Measurements from ENCODE around the gene MTMR3. TPM values are rescaled to one million over a fixed set of nuclear protein-coding genes. Genes with fewer than 3 reads are reported as not detected.

Gene MTMR3
- total RNA-seq, 1 experiment from 2014 or later, result 11.8 TPM

DNA sequence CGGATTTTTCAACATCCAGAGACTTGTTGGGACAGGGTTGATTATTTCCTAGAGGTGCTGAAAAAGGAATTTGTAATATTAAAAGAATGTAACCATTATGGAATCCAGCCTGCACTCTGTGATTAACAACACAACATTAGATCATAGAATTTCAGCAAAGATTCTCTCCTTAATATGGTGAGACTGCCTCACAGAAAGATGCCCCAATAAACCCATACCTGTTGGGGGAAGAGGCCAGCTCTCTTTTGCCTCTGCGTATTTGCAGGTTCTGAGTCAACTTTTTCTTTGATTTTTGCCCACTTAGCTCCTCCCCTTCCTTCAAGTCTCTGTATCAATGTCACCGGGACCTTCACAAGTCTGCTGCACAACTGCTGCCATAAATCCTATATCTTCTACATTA is 12.4 kb upstream of the MTMR3 start:
- no peak for DNase-seq (ENCODE audit: low read depth)

DNA sequence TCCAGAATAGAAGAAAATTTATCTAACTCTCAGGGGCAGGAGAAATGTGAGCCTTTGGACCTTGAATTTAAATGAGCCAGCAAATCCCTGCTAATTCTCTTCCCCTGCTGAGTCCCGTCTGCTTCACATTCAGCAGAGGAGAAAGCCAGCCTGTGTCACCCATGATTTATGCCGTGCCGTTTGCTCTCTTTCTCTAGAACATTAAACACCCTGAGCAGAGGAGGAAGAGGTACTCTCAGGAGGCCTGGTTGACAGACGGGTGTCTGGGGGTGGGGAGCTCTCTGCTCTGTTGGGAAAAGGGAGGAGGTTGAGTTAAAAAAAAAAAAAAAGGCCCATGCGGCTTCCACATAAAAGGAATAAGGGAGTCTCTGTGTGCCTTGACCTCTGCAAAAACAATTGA is 11.3 kb upstream of the MTMR3 start:
- no peak for DNase-seq (ENCODE audit: low read depth)

DNA sequence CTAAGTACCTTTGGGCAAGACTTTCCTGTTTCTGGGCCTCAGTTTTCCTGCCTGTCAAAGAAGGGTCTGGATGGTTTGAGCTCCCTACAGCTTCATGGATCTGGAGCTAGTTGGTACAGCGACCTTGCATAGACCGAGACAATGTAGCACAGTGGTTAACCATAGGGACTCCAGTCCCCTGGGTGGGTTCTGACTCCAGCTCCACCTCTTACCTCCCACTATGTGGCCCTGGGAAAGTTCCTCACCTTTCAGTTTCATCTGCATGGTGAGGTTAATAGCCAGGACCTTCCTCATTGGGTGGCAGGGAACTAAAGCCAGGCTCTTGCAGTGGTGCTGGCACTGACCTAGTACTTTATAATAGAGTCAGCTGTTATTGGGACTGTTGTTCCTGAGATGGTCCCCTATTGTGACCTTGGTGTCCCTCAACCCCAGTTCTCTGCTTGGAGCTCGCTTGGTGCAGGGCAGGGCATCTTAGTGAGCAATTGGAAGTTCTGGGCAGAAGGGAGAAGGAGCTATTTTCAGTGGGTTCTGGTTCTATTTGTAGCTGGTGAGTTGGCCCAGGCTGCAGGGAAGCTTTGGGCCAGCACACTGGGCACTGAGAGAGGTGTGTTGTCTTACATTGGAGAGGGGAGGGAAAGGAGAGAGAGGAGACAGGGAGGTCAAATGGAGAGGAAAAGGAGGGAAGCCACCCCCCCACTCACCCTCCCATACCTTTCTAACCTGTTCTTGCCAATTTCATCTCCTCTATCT is 10.7 kb upstream of the MTMR3 start:
- DNase-seq (ENCODE audit: low read depth), result no peak

DNA sequence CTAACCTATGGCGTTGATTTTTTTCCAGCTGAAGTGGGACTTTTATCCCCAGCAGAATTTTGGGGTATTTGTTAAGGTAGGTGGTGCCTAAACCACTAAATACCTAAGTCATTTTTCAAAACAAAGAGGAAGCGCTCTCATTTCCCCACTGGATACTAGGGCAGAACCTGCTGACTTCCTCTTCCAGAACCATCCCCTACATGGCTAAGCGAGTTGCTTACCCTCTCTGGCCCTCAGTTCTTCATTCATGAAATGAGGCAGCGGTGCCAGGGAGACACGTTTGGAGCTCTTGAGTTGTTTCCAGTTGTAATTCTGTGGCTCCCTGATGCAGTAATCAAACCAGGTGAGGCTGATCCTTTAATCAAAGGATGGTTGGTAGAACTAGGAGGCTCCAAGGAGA is 10.0 kb upstream of the MTMR3 start:
- no peak for DNase-seq (ENCODE audit: low read depth)

DNA sequence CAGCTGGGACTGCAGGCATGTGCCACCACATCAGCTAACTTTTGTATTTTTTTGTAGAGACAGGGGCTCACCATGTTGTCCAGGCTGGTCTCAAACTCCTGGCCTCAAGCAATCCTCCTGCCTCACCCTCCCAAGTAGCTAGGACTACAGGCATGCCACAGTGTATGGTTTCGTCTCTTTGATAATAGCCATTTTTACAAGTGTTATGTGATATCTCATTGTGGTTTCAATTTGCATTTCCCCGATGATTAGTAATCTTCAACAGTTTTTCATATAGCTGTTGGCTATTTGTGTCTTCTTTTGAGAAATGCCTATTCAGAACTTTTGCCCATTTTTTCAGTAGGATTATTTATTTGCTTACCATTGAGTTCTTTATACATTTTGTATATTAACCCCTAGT is 9.0 kb upstream of the MTMR3 start:
- DNase-seq (ENCODE audit: low read depth), result no peak

DNA sequence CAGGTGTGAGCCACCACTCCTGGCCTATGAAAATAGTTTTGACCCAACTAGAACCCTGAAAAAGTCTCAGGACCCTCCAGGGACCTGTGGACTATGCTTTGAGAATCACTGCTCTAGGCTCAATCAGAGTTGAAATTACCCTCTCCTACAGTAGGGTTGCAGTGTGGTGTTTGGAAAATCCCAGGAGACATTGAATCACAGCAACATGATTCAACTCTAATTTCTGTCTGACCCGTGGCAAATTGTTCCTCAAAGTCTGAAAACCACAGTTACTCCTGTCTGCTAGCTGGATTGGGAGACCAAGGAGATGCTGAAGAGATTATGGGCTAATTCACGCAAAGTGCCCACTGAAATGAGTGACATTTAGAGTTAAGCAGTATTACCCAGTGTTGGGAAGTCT is 5.4 kb upstream of the MTMR3 start:
- DNase-seq (ENCODE audit: low read depth), result peak; percentile 53

DNA sequence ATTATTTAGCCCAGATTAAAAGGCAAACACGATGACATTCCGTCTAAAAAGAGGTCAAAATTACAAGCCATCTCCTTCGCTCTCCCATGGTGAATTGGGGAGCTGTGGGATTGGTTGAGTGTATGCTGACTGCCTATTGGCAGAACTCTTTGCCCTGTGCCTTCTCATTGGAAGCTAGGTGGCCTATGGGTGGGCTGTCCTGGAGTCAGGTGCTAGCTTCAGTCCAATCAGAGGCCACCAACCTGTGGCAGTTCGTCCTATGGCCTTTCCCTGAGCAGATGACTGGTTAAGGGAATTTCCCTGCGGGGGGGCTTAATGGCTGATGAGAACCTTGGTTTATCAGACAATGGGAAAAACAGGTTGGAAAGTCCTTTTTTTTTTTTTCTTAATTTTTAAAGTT is 3.2 kb upstream of the MTMR3 start:
- peak; percentile 13 for DNase-seq (ENCODE audit: low read depth)

DNA sequence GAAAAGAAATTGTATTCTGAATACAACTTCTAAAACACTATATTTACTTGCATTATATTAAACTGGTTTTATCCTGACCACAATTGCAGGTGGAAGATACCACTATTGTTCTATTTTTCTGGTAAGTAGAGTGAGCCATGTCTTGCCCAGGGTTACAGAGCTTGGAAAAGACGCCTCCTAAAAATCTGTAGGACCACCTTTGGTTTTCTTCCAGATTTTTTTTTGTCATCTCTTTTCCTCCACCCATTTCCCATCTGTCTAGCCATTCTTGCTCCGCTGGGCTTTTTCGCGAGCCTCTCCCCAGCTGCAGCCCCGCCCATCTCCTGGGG is 294 bp upstream of the MTMR3 start:
- no peak for DNase-seq (ENCODE audit: low read depth)

DNA sequence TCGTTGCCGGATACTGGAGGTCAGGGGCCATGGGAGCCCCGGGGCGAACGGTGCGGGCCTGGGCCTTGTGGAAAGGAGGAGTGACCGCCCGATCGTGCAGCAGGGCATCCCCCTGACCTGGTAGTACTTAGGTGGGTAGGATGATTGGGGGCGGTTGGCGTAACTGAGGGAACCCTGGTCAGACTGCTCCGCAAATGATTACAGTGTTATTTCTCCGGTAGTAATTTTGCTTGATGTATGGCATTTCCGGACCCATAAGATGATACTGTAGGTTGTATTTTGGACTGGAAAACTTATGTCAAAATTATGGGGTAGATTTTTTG is 762 bp downstream of the MTMR3 start:
- DNase-seq (ENCODE audit: low read depth), result no peak

DNA sequence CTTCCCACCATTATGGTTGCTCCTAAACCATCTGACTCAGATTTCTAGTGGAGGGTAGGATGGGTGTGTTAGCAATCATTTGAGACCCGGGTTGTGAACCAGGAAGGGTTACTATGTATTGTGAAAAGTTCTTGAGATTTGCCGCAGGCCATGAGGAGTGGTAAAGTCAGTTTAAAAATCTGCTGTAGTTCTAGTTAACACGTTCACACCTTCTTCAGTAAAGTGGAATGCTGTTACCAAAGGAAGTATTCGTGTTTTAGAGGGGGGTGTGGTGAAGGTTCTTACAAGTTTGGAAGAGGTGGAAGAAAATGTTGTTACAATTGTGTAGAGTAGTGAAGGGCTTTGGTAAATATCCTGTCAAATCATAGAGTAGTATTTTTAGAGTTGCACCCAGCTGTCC is 2.6 kb downstream of the MTMR3 start:
- no peak for DNase-seq (ENCODE audit: low read depth)

DNA sequence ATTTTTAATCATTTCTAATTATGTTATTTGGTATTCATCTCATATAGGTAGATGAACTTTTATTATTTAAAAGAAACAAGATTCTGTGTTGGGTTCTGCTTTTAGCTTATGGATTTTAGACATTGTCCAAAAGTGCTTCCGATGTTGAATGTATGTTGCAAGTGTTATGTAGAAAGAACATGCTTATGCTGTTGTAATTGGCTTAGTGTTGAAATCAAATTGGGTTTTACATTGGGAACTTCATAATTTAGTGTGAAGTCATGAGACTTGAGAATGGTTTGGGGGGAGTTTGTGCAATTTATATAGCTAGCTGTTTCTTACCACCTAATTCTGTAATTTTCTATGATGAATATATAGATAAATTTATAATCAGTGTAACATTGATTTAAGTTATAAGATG is 3.6 kb downstream of the MTMR3 start:
- no peak for DNase-seq (ENCODE audit: low read depth)

DNA sequence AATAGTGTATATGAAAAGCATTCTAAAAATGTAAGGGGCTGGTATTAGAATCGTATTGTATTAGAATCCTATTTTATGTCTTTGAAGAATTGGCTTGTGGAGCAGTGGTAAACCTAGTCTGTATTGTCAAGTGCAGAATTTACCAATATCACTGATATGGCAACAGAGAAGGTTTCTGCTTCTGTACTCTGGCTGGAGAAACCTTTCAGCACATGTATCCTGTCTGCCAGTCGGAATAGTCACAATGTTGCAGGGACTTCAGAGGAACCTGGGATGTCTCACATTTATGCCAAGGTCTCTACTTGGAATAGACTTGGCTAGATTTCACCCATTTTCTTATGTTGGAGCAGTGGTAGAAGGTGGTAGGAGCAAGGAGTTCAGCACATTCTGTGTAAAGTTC is 4.4 kb downstream of the MTMR3 start:
- no peak for DNase-seq (ENCODE audit: low read depth)

DNA sequence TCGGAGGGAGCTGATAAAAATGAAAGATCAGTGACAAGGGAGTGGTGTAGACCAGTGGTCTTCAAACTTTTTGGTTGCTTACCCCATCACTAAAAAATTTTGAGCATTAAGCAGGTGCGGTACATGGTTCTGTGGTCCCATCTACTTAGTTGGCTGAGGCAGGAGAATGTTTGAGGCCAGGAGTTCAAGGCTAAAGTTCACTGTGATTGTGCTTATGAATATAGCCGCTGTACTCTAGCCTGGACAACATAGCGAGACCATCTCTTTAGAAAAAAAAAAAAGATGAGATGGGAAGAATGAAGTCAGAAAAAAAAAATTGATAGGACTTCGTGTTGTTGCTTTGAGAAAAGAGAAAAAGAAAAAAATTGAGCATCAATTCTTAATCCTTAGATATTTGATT is 7.8 kb downstream of the MTMR3 start:
- DNase-seq (ENCODE audit: low read depth), result no peak

DNA sequence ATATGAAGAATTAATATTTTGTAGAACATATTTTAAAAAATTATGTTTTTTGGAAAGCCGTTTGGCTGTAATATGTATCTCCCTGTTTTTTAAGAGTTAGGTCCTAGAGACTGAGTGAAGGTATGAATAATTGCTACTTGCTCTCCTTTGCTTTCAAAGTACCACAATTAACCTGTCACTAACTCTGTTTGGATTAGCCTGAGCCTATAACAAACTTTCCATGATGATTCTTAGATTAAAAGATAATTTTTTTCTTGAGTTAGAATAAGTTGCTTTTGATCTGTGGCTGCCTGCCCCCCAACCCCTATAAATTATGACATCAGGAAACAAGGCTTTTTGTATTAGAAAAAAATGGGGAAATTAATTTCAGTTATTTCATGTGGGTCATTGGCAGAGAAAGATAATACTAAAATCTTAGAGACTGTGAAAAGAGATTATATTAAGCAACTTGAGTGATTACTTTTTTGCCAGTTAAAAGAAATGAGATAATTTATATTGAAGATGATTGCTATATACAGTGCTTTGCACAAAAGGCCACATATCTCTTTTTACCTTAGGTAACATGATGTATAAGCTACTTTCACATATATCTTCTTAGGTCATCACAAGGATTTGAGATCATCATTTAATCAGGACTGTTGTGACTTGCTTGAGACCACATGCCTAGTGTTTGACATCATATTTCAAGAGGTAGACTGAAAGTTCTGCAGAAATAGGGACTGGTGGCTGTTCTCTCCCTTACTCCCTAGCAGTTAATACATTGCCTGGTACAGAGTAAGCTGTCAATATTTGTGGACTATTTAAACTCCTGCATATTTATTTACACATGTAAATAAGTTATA is 9.6 kb downstream of the MTMR3 start:
- DNase-seq (ENCODE audit: low read depth), result no peak

DNA sequence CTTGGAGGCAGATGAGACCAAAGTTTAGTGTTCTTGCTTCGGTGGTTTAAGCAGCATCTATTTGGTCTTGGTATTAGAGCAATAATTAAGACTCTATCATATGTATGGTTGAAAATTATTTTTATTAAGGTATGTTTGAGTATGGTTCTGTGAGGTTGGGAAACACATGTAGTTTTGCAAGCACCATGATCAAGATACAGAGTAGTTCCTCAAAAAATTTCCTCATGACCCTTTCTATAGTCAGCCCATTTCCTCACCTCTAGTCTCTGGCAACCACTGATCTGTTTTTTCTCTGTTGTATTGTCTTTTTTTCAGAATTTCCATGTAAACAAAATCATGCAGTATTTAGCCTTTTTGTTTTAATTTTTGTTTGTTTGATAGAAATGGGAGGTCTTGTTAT is 18.4 kb downstream of the MTMR3 start:
- no peak for DNase-seq (ENCODE audit: low read depth)

DNA sequence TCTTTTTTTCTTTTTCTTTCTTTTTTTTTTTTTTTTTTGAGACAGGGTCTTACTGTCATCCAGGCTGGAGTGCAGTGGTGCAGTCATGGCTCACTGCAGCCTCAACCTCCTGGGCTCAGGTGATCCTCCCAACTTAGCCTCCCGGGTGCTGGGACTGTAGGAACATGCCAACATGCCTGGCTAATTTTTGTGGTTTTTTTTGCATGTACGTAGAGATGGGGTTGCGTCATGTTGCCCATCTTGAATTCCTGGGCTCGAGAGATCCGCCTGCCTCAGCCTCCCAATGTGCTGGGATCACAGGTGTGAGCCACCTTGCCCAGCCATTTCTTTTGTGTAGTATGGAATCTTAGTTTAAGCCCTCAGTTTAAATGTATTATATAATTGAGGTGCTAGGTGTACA is 20.4 kb downstream of the MTMR3 start:
- DNase-seq (ENCODE audit: low read depth), result no peak

DNA sequence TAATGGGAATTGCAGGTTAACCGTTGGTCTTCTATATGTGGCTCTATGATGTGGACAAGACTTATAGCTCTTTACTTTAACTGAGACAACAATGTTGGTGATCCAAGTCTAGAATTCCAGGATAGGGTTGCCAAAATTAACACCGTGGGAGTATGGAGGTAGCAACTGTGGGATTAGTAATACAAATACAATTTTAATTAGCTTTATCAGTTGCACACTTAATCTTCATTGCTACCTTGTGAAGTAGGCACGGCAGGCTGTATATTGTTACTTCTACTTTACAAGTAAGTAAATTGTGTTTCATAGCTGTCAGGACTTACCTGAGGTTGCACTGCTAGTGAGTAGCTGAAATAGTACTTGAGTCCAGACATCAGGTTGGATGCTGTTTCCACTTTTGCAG is 21.0 kb downstream of the MTMR3 start:
- DNase-seq (ENCODE audit: low read depth), result no peak

DNA sequence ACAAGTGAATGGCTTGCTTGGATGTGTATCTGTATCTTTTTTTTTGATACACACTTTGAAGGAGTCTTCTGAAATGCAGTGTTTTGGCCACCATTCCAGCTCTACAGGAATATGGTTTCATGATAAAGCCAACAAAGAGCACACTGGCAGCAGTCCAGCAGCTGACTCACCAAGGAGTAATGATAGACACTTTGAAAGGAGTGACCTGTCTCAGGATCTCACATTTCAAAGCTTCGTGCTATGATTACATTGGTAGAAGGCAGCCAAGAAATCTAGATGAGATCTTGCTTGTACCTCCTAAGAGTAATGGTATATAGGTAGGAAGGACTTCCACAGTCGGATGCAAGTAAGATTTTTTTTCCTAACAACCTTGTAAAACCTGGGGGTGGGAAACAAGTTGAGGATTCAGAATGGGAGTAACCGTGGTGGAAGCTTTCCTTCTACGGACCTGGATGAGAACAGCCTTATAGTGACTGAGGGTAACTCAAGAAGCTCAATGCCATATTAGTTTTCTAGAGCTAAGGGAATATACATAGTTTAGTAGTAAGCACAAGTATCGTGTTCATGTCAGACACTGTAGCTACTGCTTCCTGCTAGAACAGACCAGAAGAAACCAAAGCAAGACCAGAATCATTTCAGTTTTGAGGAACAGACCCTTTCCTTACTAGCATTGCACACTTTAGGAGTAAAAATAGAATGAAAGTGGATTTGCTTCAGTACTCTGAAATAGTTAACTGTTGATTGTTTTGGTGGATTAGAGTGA is 25.0 kb downstream of the MTMR3 start:
- peak; percentile 97 for DNase-seq (ENCODE audit: low read depth)

DNA sequence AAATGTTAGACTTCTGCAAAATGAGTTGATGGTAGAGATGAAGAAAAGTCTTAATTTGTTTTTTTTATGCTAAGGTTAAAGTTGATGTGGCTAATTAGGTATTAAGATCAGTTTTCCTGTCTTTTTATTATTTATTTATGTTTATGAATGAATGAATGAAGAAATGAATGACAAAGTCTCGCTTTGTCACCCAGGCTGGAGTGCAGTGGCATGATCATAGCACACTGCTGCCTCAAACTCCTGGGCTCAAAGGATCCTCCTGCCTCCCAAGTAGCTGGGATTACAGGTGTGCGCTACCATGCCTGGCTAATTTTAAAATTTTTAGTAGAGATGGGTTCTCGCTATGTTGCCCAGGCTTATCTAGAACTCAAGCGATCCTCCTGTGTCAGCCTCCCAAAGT is 29.2 kb downstream of the MTMR3 start:
- DNase-seq (ENCODE audit: low read depth), result no peak

DNA sequence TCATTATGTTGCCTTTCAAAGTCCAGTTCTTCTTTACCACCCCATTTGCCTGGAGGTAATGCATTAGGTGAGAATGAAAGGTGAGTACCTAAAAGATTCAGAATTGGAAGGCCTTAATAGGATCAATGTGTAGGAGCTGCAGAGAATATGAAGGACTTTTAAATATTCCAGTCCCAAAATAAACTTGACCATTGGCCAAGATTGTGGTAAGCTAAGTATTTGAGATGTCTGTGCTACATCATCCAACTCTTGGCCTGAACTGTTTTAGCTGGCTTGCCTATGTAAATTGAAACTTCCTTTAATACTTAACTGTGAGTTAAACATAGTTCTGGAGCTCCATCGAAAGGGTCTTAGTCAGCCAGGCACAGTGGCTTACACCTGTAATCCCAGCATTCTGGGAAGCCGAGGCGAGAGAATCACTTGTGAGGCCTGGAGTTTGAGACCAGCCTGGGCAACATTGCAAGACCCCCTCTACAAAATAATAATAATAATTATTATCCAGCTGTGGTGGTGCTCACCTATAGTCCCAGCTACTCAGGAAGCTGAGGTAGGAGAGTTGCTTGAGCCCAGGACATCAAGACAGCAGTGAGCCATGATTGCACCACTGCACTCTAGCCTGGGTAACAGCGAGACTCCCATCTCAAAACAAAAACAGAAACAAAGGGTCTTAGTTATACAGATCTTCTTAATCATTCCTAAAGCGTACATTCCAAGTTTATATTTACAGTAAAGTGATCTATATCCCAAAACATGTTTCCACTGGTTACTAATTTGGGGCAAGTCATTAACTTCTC is 29.8 kb downstream of the MTMR3 start:
- peak; percentile 72 for DNase-seq (ENCODE audit: low read depth)

DNA sequence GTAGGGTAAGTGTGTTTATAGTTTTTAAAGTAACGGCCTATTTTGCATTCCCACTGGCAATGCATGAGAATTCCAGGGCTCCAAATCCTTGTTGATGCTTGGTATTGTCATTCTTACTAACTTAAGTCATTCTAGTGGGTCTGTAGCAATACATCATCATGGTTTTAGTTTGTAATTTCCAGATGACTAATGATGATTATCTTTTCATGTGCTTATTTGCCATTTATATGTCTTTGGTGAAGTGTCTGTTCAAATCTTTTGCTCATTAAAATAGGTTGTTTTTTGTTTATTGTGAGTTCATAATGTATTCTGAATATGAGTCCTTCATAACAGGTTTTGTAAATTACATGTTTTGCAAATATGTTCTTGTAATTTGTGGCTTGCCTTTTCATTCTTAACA is 31.2 kb downstream of the MTMR3 start:
- peak; percentile 52 for DNase-seq (ENCODE audit: low read depth)

DNA sequence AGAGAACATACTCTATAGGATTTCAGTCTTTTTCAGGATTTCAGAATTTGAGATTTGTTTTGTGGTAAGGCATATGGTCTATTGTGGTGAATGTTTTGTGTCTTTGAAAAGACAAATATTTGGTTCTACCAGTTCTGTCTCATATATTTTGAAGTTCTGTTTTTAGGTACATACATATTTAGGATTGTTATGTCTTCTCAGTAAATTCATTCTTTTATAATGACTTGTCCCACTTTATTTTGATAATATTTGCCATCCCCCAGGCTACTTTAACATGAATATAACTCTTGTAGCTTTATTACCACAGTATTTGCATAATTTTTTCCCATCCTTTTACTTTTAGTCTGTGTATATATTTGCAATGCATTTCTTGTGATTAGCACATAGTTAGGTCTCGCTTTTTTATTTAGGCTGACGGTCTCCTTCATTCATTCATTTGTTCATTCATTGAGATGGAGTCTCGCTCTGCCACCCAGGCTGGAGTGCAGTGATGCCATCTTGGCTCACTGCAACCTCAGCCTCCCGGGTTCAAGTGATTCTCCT is 32.1 kb downstream of the MTMR3 start:
- no peak for DNase-seq (ENCODE audit: low read depth)

All from Daoy (cell line).